ENCODE results near the gene RWDD4. TPM values are rescaled to one million over a fixed set of nuclear protein-coding genes. Genes with fewer than 3 reads are reported as not detected.

The RWDD4 gene
- total RNA-seq, 1 donor, result 19.9 TPM

DNA sequence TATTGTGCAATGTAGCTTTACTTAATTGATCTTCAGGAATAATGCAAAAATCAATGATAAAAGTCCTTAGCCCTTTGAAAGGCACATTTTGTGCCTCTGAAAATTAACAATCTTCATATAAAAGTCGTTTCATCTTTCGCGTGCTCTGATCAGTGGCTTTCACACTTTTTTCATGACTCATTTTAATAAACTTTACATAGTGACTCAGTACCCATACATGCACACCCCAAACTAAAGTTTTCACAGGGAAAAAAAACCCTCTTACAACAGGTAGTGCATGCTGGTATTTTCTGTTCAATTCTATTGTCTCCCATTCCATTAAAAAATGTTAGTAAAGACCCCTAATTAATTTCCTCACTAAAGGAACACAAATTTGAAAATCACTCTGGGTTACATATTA is 21.5 kb downstream of the RWDD4 start:
- no peaks in the 10 kb centered on the region for H3K27me3 ChIP-seq (ENCODE audit: insufficient read depth, low read length)
- no peaks in the 10 kb centered on the region for H3K36me3 ChIP-seq (ENCODE audit: insufficient read depth, low read length)
- peak overlapping the region; percentile 70 for H3K27ac ChIP-seq (ENCODE audit: low read depth, low read length)
- H4K20me1 ChIP-seq (ENCODE audit: insufficient read depth, low read length), result no peaks in the 10 kb centered on the region
- H3K4me1 ChIP-seq (ENCODE audit: insufficient read depth, low read length), result peaks cover 31% of the 10 kb centered on the region
- H3K4me3 ChIP-seq (ENCODE audit: insufficient read depth, low read length), result no peak overlapping the region
- H3K79me2 ChIP-seq (ENCODE audit: insufficient read depth, low read length), result no peaks in the 10 kb centered on the region
- TF ChIP-seq, protein P1, sequence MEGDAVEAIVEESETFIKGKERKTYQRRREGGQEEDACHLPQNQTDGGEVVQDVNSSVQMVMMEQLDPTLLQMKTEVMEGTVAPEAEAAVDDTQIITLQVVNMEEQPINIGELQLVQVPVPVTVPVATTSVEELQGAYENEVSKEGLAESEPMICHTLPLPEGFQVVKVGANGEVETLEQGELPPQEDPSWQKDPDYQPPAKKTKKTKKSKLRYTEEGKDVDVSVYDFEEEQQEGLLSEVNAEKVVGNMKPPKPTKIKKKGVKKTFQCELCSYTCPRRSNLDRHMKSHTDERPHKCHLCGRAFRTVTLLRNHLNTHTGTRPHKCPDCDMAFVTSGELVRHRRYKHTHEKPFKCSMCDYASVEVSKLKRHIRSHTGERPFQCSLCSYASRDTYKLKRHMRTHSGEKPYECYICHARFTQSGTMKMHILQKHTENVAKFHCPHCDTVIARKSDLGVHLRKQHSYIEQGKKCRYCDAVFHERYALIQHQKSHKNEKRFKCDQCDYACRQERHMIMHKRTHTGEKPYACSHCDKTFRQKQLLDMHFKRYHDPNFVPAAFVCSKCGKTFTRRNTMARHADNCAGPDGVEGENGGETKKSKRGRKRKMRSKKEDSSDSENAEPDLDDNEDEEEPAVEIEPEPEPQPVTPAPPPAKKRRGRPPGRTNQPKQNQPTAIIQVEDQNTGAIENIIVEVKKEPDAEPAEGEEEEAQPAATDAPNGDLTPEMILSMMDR (IDR thresholded peaks at IDR 0.05; ENCODE audit: extremely low read depth, low read depth, low read length), result no peak
- H3K9me3 ChIP-seq (ENCODE audit: low read depth, low read length), result no peaks in the 10 kb centered on the region
- peak overlapping the region; percentile 52 for H3K4me2 ChIP-seq (ENCODE audit: insufficient read depth, low read length)
- no peak for DNase-seq (ENCODE audit: insufficient read length, low spot score, missing footprints)
- no peak overlapping the region for H2AFZ ChIP-seq (ENCODE audit: low read length)

- Histone ChIP-seq H3K4me3 (ENCODE audit: insufficient read depth, low read length) (peak overlapping the region; percentile 30), H4K20me1 (ENCODE audit: insufficient read depth, low read length) (no peaks in the 10 kb centered on the region), H3K4me1 (ENCODE audit: insufficient read depth, low read length) (peaks cover 31% of the 10 kb centered on the region), H3K27me3 (ENCODE audit: insufficient read depth, low read length) (no peaks in the 10 kb centered on the region), H3K36me3 (ENCODE audit: insufficient read depth, low read length) (no peaks in the 10 kb centered on the region), H3K79me2 (ENCODE audit: insufficient read depth, low read length) (no peaks in the 10 kb centered on the region), H3K9me3 (ENCODE audit: low read depth, low read length) (no peaks in the 10 kb centered on the region), H3K27ac (ENCODE audit: low read depth, low read length) (peak overlapping the region; percentile 70), H3K4me2 (ENCODE audit: insufficient read depth, low read length) (peak overlapping the region; percentile 52), H2AFZ (ENCODE audit: low read length) (peak overlapping the region; percentile 79)
- peak; percentile 84 for DNase-seq (ENCODE audit: insufficient read length, low spot score, missing footprints)
- TF ChIP-seq, protein P1 (IDR thresholded peaks at IDR 0.05; ENCODE audit: extremely low read depth, low read depth, low read length), result no peak
Observed at GRCh38 chr4:183636923-183637322, 22.1 kb downstream of the RWDD4 start.

DNA sequence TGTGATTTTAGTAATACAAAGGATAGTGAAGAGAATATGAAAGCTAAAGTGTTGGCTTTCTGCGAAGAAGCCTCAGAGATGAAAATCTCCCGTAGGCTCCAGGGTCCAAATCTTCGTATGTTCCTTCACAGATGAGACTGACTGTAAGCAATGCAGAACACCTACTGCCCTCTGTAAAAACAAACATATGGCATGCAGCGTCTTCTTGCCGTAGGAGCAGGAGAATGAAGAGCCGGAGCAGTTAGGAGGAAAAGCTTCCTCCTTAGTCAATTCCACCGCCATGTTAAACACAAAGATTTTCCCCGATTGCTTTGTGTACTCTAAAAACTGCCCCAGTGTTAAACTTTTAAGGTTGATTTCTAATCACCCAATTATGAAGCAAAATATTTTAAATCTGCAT is 22.5 kb downstream of the RWDD4 start:
- Histone ChIP-seq H3K36me3 (ENCODE audit: insufficient read depth, low read length) (no peaks in the 10 kb centered on the region), H3K4me1 (ENCODE audit: insufficient read depth, low read length) (peaks cover 31% of the 10 kb centered on the region), H3K27me3 (ENCODE audit: insufficient read depth, low read length) (no peaks in the 10 kb centered on the region), H4K20me1 (ENCODE audit: insufficient read depth, low read length) (no peaks in the 10 kb centered on the region), H2AFZ (ENCODE audit: low read length) (peak overlapping the region; percentile 79), H3K79me2 (ENCODE audit: insufficient read depth, low read length) (no peaks in the 10 kb centered on the region), H3K4me3 (ENCODE audit: insufficient read depth, low read length) (peak overlapping the region; percentile 30), H3K9me3 (ENCODE audit: low read depth, low read length) (no peaks in the 10 kb centered on the region), H3K27ac (ENCODE audit: low read depth, low read length) (peak overlapping the region; percentile 70), H3K4me2 (ENCODE audit: insufficient read depth, low read length) (peak overlapping the region; percentile 52)
- TF ChIP-seq, protein P1 (IDR thresholded peaks at IDR 0.05; ENCODE audit: extremely low read depth, low read depth, low read length), result peak; percentile 9
- DNase-seq (ENCODE audit: insufficient read length, low spot score, missing footprints), result no peak

DNA sequence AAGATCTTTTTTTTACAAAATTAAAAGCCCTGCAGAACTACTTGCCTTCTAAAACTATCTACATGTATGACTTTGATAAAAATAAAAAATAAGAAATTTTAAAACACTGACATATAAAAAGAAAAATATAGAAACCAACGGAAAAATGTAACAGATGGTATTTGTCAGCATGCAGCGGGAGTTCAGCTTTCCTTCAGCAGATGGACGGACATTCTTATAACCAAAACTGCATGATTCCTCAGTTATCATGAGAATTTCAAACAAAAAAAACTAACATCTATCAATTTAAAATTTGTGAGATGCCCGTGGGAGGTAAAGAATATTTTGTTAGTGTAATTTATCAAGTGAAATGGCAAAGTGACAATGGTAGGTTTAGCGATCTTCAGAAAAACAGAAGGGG is 23.2 kb downstream of the RWDD4 start:
- H3K27ac ChIP-seq (ENCODE audit: low read depth, low read length), result no peak overlapping the region
- TF ChIP-seq, protein P1 (IDR thresholded peaks at IDR 0.05; ENCODE audit: extremely low read depth, low read depth, low read length), result no peak
- H3K27me3 ChIP-seq (ENCODE audit: insufficient read depth, low read length), result no peaks in the 10 kb centered on the region
- no peak overlapping the region for H3K4me2 ChIP-seq (ENCODE audit: insufficient read depth, low read length)
- no peak overlapping the region for H3K4me3 ChIP-seq (ENCODE audit: insufficient read depth, low read length)
- no peaks in the 10 kb centered on the region for H3K9me3 ChIP-seq (ENCODE audit: low read depth, low read length)
- H2AFZ ChIP-seq (ENCODE audit: low read length), result no peak overlapping the region
- DNase-seq (ENCODE audit: insufficient read length, low spot score, missing footprints), result no peak
- H3K79me2 ChIP-seq (ENCODE audit: insufficient read depth, low read length), result no peaks in the 10 kb centered on the region
- H3K36me3 ChIP-seq (ENCODE audit: insufficient read depth, low read length), result no peaks in the 10 kb centered on the region
- peaks cover 31% of the 10 kb centered on the region for H3K4me1 ChIP-seq (ENCODE audit: insufficient read depth, low read length)
- H4K20me1 ChIP-seq (ENCODE audit: insufficient read depth, low read length), result no peaks in the 10 kb centered on the region

All from osteoblast (primary cell).